Measurements from ENCODE around the gene FXYD2. TPM values are rescaled to one million over a fixed set of nuclear protein-coding genes. Genes with fewer than 3 reads are reported as not detected.
"Not testable (repeated sequence)": the region's sequence is repeated elsewhere in the genome, so short reads cannot be mapped to it uniquely, and the experiment has no call there.

FXYD2 gene
- total RNA-seq, 1 donor from 2014 or later: 40.8 TPM

GRCh38 chr11:117816846-117817367 is 7.6 kb downstream of the FXYD2 start:
- Mint-ChIP-seq H3K4me1 (ENCODE audit: unreplicated experiment) (peaks cover 56% of the 10 kb centered on the region), H3K36me3 (no peaks in the 10 kb centered on the region), H3K4me3 (peak overlapping the region; percentile 87), H3K27me3 (peaks cover 6% of the 10 kb centered on the region), H3K27ac (peak overlapping the region; percentile 98), H3K9me3 (no peaks in the 10 kb centered on the region)
- no peak for TF ChIP-seq CTCF (conservative IDR thresholded peaks at IDR 0.05)
- no peak for DNase-seq (ENCODE audit: extremely low spot score, unreplicated experiment)

- H3K36me3 Mint-ChIP-seq: no peaks in the 10 kb centered on the region
- H3K9me3 Mint-ChIP-seq: no peaks in the 10 kb centered on the region
- peak; percentile 85 for DNase-seq (ENCODE audit: extremely low spot score, unreplicated experiment)
- peak overlapping the region; percentile 98 for H3K27ac Mint-ChIP-seq
- TF ChIP-seq CTCF (conservative IDR thresholded peaks at IDR 0.05): no peak
- peak overlapping the region; percentile 82 for H3K4me3 Mint-ChIP-seq
- H3K27me3 Mint-ChIP-seq: peaks cover 10% of the 10 kb centered on the region
- peaks cover 59% of the 10 kb centered on the region for H3K4me1 Mint-ChIP-seq (ENCODE audit: unreplicated experiment)
Measured at GRCh38 chr11:117816151-117816741, 8.3 kb downstream of the FXYD2 start.

- peaks cover 17% of the 10 kb centered on the region for H3K27me3 Mint-ChIP-seq
- peaks cover 68% of the 10 kb centered on the region for H3K4me1 Mint-ChIP-seq (ENCODE audit: unreplicated experiment)
- peak overlapping the region; percentile 98 for H3K27ac Mint-ChIP-seq
- no peak for DNase-seq (ENCODE audit: extremely low spot score, unreplicated experiment)
- TF ChIP-seq CTCF (conservative IDR thresholded peaks at IDR 0.05): no peak
- no peaks in the 10 kb centered on the region for H3K36me3 Mint-ChIP-seq
- no peaks in the 10 kb centered on the region for H3K9me3 Mint-ChIP-seq
- peak overlapping the region; percentile 77 for H3K4me3 Mint-ChIP-seq
Measured at GRCh38 chr11:117815262-117815803, 9.2 kb downstream of the FXYD2 start.

GRCh38 chr11:117814766-117815261 is 9.7 kb downstream of the FXYD2 start:
- Mint-ChIP-seq H3K36me3 (no peaks in the 10 kb centered on the region), H3K27ac (peak overlapping the region; percentile 98), H3K4me1 (ENCODE audit: unreplicated experiment) (peaks cover 70% of the 10 kb centered on the region), H3K9me3 (no peaks in the 10 kb centered on the region), H3K4me3 (peak overlapping the region; percentile 77), H3K27me3 (peaks cover 17% of the 10 kb centered on the region)
- no peak for DNase-seq (ENCODE audit: extremely low spot score, unreplicated experiment)
- TF ChIP-seq CTCF (conservative IDR thresholded peaks at IDR 0.05): no peak

- TF ChIP-seq CTCF (conservative IDR thresholded peaks at IDR 0.05): no peak
- peaks cover 73% of the 10 kb centered on the region for H3K4me1 Mint-ChIP-seq (ENCODE audit: unreplicated experiment)
- peak overlapping the region; percentile 77 for H3K4me3 Mint-ChIP-seq
Measured at GRCh38 chr11:117814204-117814765, 10.3 kb downstream of the FXYD2 start.

GRCh38 chr11:117810056-117810451 is 14.5 kb downstream of the FXYD2 start:
- DNase-seq (ENCODE audit: extremely low spot score, unreplicated experiment); H3K36me3 Mint-ChIP-seq; H3K4me3 Mint-ChIP-seq; H3K9me3 Mint-ChIP-seq: not testable (repeated sequence)
- Mint-ChIP-seq H3K27ac (peak overlapping the region; percentile 42), H3K27me3 (peaks cover 33% of the 10 kb centered on the region), H3K4me1 (ENCODE audit: unreplicated experiment) (peaks cover 53% of the 10 kb centered on the region)

More at GRCh38 chr11:117814204-117814765, 10.3 kb downstream of the FXYD2 start:
- Mint-ChIP-seq H3K36me3 (no peaks in the 10 kb centered on the region), H3K27ac (peak overlapping the region; percentile 98), H3K27me3 (peaks cover 17% of the 10 kb centered on the region), H3K9me3 (no peaks in the 10 kb centered on the region)
- no peak for DNase-seq (ENCODE audit: extremely low spot score, unreplicated experiment)
